Fibroblast of skin of left biceps (primary cell): ENCODE data around the gene TMEM132D.
"Not testable (repeated sequence)": the region's sequence is repeated elsewhere in the genome, so short reads cannot be mapped to it uniquely, and the experiment has no call there.

ENCODE experiments used
- DNase-seq, 2 experiments: peaks; one replicate each; pipeline ENCODE4 v3.0.0-alpha.2; 2013; ENCODE audit warnings: low read depth in 2 of 2

Gene TMEM132D

DNA sequence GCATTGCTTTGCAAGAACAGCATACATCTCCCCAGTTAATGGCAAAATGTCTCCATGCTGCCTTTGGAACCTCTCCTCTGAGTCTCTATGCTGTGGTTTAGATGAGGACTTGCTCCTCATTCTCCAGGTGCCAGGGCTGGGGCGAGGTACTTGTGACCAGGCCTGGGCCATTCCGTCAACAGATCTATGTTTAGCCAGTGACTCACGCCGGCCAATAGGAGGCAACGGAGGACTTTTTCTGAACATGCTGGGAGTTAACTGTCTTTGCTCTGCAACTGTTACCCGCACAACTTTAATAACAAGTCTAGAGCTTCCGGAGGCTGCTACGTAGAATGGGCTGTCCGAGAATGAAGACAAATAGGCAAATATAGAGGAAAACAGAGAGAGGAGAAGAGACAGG, 836.3 kb downstream of the TMEM132D start:
- no peak for DNase-seq

DNA sequence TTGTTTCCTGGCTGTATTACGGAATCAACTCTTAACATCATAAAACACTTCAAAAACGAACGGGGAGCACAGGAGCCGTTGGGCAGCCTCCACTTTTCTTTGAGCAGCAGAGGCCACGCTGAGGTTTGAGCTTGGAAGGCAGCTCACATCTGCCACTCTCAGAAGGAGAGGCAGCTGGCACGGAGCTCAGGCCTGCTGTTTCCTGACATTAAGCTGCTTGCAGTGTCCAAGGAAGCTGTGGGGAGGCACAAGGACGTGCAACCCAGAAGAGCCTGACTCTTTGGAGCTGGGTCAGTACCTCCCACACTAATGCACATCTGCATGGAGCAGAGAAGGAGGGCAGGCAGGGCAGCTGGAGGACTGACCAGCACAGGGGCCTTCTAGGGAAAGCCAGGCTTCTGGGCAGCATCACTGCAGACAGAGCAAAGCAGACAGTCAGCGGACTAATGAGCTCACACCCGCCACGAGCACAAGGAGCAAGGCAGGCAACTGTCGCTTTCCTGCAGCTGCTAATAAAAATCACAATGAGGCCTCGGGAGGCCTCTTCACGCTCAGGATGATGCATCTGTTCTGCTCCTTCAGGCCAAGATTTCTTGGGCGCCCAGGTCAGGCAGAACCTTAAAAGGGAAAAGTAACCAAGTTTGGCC, 839.5 kb downstream of the TMEM132D start:
- no peak for DNase-seq

DNA sequence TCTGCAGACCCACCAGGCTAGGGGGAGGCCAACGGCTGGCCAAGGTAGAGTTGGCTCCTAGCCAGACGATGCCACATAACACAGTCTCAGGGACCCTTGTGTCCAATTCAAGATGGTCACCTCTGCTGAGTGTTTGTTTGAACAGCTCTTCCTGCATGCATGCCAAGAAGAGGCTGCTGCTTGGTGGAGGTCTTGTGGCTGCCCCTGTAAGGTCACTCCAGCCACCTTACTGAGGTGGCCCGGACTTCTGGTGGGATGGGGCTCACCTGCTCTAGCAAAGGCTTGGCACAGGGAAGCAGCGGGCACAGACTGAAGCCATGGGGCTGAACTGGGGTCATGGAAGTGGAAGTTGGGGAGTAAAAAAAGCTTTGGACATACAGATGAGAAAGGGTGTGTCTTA, 840.2 kb downstream of the TMEM132D start:
- DNase-seq: no peak

DNA sequence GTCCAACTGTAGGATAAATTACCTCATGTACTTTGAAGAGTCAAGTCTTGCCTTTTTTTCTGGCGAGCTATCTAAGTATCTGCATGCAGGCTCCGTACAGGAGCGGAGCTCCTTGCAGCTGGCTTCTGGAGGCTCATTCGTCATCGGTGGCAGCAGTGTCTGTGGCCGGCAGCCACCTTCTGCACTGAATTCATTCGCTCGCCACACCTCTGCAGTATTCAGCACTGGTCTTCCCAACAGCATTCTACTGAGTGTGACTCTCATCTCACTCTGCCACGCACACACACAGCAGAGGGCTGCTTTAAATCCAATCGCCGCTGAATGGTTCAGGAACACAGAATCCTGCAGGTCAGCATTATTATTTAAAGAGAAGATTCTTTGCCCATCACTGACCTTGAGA, 850.6 kb downstream of the TMEM132D start:
- no peak for DNase-seq

DNA sequence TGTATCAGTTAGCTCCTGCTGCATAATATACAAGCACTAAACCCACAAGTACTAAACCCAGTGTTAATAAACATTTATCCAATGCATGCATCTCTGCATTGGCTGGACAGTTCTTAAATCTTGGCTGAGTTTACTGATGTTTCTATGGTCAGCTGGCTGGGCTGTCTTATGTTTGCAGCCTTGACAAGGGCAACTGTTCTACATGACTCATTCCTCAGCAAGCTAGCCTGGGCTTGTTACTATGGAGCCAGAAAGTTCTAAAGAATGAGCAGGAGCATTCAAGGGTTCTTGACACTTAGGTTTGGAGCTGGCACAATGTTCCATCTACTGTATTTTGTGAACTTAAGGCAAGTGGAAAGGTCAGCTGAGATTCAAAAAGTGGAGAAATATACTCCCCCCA, 851.5 kb downstream of the TMEM132D start:
- DNase-seq: no peak

DNA sequence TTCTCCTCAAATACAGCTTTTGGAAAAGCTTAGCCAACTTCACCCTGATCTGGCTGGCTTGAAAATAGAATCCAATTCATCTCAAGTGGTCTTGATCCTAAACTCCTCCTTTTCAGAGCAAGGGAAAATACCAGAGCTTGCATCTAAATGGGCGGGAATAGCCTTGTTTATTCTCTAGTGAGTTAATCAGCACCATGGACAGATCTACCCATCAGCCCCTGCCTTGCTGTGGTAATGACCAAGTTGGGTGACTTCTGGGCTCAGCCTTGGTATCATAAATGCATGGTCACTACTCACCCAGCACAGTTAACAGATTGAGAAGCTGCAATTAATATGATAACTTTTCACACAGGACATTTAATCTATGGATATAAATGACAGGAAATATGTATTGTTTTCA, 853.9 kb downstream of the TMEM132D start:
- no peak for DNase-seq

DNA sequence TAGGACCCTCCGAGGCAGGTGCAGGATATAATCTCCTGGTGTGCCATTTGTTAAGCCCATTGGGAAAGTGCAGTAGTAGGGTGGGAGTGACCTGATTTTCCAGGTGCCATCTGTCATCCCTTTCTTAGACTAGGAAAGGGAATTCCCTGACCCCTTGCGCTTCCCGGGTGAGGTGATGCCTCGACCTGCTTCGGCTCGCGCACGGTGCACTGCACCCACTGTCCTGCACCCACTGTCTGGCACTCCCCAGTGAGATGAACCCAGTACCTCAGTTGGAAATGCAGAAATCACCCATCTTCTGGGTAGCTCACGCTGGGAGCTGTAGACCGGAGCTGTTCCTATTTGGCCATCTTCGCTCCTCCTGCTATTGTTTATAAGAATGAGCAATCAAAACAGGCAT, 860.5 kb downstream of the TMEM132D start:
- DNase-seq: not testable (repeated sequence)

DNA sequence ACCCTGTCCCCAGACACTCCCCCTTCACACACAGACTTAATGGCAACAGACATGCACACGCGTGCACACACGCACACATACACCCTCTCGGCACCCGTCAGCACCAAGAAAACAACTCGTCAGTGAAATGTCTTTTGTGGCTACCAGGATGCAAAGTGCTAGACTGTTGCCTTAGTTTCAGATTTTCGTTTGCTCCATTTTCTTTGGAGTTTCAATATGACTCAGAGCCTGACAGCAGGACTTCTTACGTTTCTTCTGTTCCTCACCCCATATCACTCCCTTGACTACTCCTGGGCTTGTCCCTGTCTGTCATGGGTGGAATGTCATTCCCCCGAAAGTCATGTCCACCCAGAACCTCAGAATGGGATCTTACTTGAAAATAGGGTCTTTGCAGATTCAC, 867.7 kb downstream of the TMEM132D start:
- DNase-seq: no peak

DNA sequence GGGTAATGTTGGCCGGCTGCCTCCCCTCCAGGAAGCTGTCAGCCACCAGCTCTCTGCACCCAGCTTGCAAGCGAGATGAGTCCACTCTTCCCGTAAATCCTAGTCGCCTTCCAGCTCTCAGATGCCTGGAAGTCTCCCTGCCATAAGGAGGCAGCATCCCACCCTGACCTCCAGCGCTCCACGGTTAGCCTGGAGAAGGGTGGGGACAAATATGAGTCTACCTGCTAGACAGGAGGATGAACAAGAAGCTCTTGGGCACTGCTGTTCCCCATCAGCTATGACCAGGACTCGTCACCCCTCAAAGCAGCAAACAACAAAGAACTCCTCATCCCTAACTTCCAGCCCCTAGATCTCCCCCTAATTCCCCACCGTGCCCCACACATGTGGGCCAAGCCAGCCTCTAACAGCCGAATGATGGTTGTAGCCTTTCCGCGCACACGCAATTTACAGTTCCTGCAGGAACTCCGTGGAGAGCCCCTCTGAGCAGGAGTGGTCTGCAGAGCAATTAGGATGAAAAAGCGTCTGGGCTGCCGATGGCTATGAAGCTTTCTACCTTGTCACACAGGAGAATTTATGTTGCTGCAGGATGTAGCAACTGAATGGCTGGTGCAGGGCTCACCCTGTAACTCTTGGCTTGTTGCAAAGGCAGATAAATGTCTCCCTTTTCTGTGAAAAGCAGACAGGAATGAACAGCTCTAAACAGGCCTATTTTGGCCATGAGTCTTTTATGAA, 869.1 kb downstream of the TMEM132D start:
- no peak for DNase-seq

DNA sequence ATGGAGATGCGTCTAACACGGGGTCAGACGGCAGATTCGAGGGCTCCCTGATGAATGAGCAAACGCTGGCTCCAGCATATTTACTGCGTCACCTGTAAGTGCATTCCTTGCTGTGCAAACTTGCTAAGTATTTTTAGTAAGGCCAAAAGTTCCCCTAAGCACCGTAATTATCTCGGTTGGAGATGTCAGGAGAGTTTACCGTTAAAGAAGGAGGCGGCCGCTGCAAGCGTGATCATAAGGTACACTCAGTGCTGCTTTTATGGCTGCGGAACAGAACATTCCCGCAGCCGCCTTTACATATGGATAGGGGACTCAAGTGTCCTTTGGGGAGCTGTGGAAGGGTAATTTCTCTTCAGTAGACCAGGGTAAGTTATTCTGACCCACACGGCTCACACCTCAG, 875.0 kb downstream of the TMEM132D start:
- DNase-seq: no peak

DNA sequence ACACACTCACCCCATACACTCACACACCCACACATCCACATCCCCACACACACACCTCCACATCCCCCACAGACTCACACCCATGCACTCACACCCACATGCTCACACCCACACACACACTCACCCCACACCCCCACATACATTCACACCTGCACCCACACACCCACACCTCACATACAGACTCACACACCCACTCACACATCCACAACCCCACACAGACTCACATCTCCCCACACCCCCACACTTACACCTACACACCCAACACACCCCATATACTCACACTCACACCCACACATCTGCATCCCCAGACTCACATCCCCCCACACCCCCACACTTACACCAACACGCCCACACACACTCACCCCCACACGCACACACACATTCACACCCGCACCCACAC, 878.8 kb downstream of the TMEM132D start:
- DNase-seq: no peak
